ENCODE results near the gene ZNF578.

DNA sequence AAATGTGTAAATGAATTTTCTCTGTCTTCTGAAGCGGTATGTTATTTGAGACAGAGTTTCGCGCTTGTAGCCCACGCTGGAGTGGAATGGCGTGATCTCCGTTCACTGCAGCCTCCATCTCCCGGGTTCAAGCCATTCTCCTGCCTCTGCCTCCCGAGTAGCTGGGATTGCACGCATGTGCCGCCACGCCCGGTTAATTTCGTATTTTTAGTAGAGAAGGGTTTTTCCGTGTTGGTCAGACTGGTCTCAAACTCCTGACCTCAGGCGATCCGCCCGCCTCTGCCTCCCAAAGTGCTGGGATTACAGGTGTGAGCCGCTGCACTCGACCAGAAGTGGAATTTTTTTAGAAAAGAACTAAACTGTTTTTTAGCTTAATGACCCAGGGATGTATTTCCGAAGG, 70.7 kb downstream of the ZNF578 start:
- TF ChIP-seq POLR2AphosphoS5 (IDR thresholded peaks at IDR 0.05): no peak
- TF ChIP-seq, protein P1, sequence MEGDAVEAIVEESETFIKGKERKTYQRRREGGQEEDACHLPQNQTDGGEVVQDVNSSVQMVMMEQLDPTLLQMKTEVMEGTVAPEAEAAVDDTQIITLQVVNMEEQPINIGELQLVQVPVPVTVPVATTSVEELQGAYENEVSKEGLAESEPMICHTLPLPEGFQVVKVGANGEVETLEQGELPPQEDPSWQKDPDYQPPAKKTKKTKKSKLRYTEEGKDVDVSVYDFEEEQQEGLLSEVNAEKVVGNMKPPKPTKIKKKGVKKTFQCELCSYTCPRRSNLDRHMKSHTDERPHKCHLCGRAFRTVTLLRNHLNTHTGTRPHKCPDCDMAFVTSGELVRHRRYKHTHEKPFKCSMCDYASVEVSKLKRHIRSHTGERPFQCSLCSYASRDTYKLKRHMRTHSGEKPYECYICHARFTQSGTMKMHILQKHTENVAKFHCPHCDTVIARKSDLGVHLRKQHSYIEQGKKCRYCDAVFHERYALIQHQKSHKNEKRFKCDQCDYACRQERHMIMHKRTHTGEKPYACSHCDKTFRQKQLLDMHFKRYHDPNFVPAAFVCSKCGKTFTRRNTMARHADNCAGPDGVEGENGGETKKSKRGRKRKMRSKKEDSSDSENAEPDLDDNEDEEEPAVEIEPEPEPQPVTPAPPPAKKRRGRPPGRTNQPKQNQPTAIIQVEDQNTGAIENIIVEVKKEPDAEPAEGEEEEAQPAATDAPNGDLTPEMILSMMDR (IDR thresholded peaks at IDR 0.05): no peak
- TF ChIP-seq POLR2A (IDR thresholded peaks at IDR 0.05): no peak

All from breast epithelium (tissue), 3 donors.